ENCODE measurements around the gene INSL3. TPM values are rescaled to one million over a fixed set of nuclear protein-coding genes. Genes with fewer than 3 reads are reported as not detected.

INSL3 gene
- total RNA-seq, 6 donors from 2014 or later: 0.57 TPM; not detected in 5

DNA sequence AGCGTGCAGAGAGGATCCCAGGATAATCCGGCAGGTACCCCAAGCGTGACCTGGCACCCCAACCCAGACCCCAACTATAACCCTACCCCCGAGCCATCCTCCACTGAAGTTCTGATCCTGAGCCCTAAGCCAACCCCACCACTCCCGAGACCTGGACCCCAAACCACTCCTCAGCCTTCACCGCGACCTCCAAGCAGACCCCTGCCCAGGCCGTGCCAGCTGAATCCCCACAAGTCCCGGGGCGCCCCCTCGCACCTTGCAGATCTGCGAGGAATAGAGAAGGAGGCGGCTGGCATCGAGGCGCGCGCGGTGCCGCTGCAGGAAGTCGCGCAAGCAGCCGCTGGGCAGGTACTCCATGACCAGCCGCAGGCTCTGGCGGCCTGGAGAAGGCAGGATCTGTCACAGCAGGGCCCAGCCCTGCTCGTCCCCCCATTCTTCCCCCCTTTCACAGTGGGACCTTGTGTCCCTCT, 10.1 kb upstream of the INSL3 start:
- ATAC-seq (ENCODE audit: low FRiP score in 2 of 2) (peak in 1 of 2 donors; percentile 12), DNase-seq (peak in 1 of 2 donors; percentile 82)
- Histone ChIP-seq H3K27ac (no peak overlapping the region), H3K4me1 (peaks cover 0 to 19% (median 0%) of the 10 kb centered on the region in 4 donors), H3K36me3 (peaks cover 0 to 75% (median 8%) of the 10 kb centered on the region in 4 donors), H3K4me3 (peak overlapping the region in 2 of 4 donors; percentile 26 to 30), H3K27me3 (no peaks in the 10 kb centered on the region), H3K9me3 (no peaks in the 10 kb centered on the region)
- TF ChIP-seq, protein P1, sequence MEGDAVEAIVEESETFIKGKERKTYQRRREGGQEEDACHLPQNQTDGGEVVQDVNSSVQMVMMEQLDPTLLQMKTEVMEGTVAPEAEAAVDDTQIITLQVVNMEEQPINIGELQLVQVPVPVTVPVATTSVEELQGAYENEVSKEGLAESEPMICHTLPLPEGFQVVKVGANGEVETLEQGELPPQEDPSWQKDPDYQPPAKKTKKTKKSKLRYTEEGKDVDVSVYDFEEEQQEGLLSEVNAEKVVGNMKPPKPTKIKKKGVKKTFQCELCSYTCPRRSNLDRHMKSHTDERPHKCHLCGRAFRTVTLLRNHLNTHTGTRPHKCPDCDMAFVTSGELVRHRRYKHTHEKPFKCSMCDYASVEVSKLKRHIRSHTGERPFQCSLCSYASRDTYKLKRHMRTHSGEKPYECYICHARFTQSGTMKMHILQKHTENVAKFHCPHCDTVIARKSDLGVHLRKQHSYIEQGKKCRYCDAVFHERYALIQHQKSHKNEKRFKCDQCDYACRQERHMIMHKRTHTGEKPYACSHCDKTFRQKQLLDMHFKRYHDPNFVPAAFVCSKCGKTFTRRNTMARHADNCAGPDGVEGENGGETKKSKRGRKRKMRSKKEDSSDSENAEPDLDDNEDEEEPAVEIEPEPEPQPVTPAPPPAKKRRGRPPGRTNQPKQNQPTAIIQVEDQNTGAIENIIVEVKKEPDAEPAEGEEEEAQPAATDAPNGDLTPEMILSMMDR (IDR thresholded peaks at IDR 0.05): no peak
- TF ChIP-seq POLR2A (IDR thresholded peaks at IDR 0.05) (no peak), POLR2AphosphoS5 (IDR thresholded peaks at IDR 0.05) (no peak), EP300 (IDR thresholded peaks at IDR 0.05) (no peak)
- 63 to 83% methylated on average over 22 to 25 of the region's 25 CpGs for WGBS, 2 donors

DNA sequence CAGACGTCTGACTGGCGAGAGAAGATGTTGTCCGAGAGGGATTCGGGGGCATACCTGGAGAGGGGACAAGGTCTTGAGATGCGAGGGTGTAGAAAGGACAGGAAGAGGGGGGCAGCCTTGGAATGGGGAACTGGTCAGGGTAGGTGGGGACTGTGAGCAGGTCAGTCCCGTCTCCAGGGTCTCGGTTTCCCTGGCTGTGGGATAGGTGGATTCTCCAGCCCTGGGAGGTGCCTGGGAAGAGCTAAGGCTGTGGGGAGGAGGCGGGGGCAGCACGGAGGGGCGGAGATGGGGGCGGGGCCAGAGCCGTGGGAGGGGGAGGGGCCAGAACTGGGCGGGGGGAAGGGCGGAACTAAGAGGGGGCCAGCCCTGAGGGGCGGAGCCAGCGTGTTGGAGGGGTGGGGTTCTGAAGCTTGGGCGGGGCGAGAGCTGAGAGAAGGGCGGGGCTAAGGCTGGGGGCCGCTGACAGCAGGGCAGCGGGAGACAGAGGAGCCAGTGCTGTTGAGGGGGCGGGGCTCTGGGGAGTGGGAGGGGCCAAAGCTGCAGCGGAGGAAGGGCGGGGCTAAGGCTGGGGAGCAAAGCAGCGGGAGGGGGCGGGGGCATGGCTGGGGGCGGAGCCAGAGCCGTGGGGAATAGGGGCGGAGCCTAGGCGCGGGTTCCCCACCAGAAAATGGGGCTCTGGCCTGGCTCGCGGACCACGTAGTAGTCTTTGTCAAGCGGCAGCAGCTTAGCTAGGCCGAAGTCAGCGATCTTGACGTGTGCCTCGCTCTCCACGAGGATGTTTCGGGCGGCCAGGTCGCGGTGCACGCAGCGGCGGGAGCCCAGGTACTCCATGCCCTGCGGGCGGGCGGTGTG, 9.5 kb upstream of the INSL3 start:
- WGBS, 2 donors: 48 to 60% methylated on average over 9 to 26 of the region's 50 CpGs
- ATAC-seq (ENCODE audit: low FRiP score in 2 of 2) (peak; percentile 49 to 67), DNase-seq (peak; percentile 46 to 83)
- H3K4me3 ChIP-seq: peak overlapping the region in 2 of 4 donors; percentile 26 to 30
- no peaks in the 10 kb centered on the region for H3K9me3 ChIP-seq
- no peak overlapping the region for H3K27ac ChIP-seq
- peaks cover 0 to 19% (median 0%) of the 10 kb centered on the region in 4 donors for H3K4me1 ChIP-seq
- TF ChIP-seq EP300 (IDR thresholded peaks at IDR 0.05) (no peak), POLR2A (IDR thresholded peaks at IDR 0.05) (no peak), POLR2AphosphoS5 (IDR thresholded peaks at IDR 0.05) (no peak)
- TF ChIP-seq, protein P1 (IDR thresholded peaks at IDR 0.05): no peak
- peaks cover 0 to 73% (median 7%) of the 10 kb centered on the region in 4 donors for H3K36me3 ChIP-seq
- H3K27me3 ChIP-seq: no peaks in the 10 kb centered on the region

DNA sequence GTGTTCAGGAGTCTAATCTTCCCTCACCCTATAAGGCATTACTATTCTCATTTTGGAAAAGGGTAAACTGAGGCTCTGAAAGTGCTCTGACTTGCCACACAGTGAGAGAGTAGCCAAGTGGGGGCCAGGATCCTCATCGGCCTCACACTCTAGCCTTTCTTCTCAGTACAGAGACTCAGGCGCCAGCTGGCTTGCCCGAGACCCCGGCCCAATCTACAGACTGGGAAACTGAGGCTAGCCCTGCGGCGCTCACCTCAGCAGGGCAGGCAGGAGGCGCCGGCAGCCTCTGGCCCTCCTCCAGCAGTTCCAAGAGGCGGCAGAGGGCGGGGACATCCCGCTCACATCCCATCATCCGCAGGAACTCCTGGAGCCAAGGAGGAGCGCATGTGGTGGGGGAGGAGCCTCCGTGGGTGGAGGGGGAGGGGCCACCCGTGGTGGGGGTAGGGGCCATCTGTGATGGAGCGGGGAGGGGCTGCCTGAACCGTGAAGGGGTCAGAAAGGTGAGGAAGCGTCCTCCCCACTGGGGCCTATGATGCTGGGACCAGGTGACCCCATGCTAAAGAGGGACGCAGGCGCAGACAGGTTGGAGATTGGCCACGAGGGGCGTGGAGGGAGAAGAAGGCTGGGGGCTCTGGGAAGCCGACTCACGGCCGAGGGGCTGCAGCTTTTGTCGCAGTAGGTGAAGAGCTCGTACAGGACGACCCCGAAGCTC, 8.7 kb upstream of the INSL3 start:
- peak overlapping the region in 2 of 4 donors; percentile 12 to 17 for H3K4me3 ChIP-seq

DNA sequence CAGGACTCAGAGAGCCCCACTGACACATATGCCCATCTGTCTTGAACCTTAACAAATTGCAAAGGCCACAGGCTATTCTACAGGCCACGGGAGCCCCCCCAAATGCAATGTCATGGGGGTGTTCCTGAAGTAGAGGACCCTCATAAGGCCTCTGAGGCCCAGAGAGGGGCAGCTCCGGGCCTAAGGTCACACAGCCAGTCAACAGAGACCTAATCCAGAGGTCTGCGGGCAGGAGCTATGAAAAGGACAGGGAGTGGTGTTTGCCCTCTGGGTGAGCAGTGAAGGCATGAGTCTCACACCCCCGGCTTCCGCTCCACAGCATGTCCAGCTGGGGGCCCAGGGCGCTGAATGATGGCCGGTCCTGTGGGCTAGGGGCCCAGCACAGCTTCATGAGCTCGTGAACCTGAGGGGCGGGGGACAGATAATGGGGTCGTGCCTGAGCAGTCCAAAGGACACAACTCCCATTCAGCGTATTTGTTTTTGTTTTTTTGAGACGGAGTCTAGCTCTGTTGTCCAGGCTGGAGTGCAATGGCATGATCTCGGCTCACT, 5.3 kb upstream of the INSL3 start:
- TF ChIP-seq, protein P1 (IDR thresholded peaks at IDR 0.05): no peak
- TF ChIP-seq POLR2A (IDR thresholded peaks at IDR 0.05): no peak
- TF ChIP-seq EP300 (IDR thresholded peaks at IDR 0.05): no peak
- no peak for TF ChIP-seq POLR2AphosphoS5 (IDR thresholded peaks at IDR 0.05)
- WGBS, 2 donors: 90 to 93% methylated on average over 6 to 13 of the region's 13 CpGs
- H3K4me1 ChIP-seq: peaks cover 0 to 19% (median 0%) of the 10 kb centered on the region in 4 donors

More for the DNA sequence above, 8.7 kb upstream of the INSL3 start:
- peak in 1 of 2 donors; percentile 60 for DNase-seq
- no peak overlapping the region for H3K27ac ChIP-seq
- ATAC-seq (ENCODE audit: low FRiP score in 2 of 2): no peak
- peaks cover 0 to 19% (median 0%) of the 10 kb centered on the region in 4 donors for H3K4me1 ChIP-seq
- no peaks in the 10 kb centered on the region for H3K9me3 ChIP-seq
- H3K27me3 ChIP-seq: no peaks in the 10 kb centered on the region
- peaks cover 0 to 65% (median 4%) of the 10 kb centered on the region in 4 donors for H3K36me3 ChIP-seq
- 34 to 56% methylated on average over 23 to 29 of the region's 29 CpGs for WGBS, 2 donors
- TF ChIP-seq POLR2AphosphoS5 (IDR thresholded peaks at IDR 0.05): no peak
- no peak for TF ChIP-seq EP300 (IDR thresholded peaks at IDR 0.05)
- TF ChIP-seq, protein P1 (IDR thresholded peaks at IDR 0.05): no peak
- no peak for TF ChIP-seq POLR2A (IDR thresholded peaks at IDR 0.05)

More for the DNA sequence above, 5.3 kb upstream of the INSL3 start:
- Histone ChIP-seq H3K4me3 (no peak overlapping the region), H3K9me3 (no peaks in the 10 kb centered on the region), H3K27ac (no peak overlapping the region), H3K27me3 (no peaks in the 10 kb centered on the region), H3K36me3 (peaks cover 0 to 32% (median 4%) of the 10 kb centered on the region in 4 donors)
- no peak for DNase-seq
- ATAC-seq (ENCODE audit: low FRiP score in 2 of 2): no peak

Data from upper lobe of left lung (tissue), 6 donors.